Endothelial cell of hepatic sinusoid (primary cell): ENCODE results near the gene KCND2.
"Not testable (repeated sequence)": the region's sequence is repeated elsewhere in the genome, so short reads cannot be mapped to it uniquely, and the experiment has no call there.

Source experiments
- in situ Hi-C: cut with HindIII; loops from 2 replicates; pipeline ENCODE4 v1.10.0; 2017; ENCODE audit warnings: low sequenced_read_pairs

KCND2 gene

GRCh38 chr7:120272701-120273475 lies at the start of gene KCND2:
KCND2 (plus strand) TSS chr7:120273175.
- in situ Hi-C loops: no loop called here

- in situ Hi-C loops: no loop called here
These were observed 46.8 kb upstream of the KCND2 start for GRCh38 chr7:120226188-120226587.

- in situ Hi-C loops: no loop called here
These were observed 45.7 kb upstream of the KCND2 start for GRCh38 chr7:120227255-120227654.

GRCh38 chr7:120229084-120229483 lies 43.9 kb upstream of the KCND2 start:
- in situ Hi-C loops: no loop called here

- in situ Hi-C loops: no loop called here
These were observed 39.6 kb upstream of the KCND2 start for GRCh38 chr7:120233338-120233737.

- in situ Hi-C loops: not testable (repeated sequence)
These were observed 32.6 kb upstream of the KCND2 start for GRCh38 chr7:120240350-120240749.

DNA sequence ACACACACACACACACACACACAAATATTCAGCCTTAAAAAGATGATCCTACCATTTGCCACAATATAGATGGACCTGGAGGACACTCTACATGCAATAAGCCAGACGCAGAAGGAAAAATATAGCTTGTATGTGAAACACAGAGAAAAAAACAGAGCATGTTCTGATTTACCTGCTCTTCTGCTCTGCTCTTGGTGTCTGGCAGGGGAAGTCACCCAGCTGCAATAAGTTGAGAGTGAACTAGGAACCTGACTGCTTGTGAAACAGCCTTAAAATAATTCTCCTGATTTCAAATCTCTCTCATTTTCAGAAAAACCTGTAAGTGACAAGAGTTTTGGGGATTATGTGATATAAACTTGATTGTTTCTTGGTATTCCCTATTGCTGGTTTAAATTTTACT lies 31.0 kb upstream of the KCND2 start:
- in situ Hi-C loops: no loop called here

GRCh38 chr7:120254845-120255244 lies 18.1 kb upstream of the KCND2 start:
- in situ Hi-C loops: no loop called here

- in situ Hi-C loops: no loop called here
These were observed 16.5 kb upstream of the KCND2 start for GRCh38 chr7:120256344-120257070.

- in situ Hi-C loops: no loop called here
These were observed 13.6 kb upstream of the KCND2 start for GRCh38 chr7:120259386-120259785.

- in situ Hi-C loops: no loop called here
These were observed 12.9 kb upstream of the KCND2 start for GRCh38 chr7:120260111-120260510.

DNA sequence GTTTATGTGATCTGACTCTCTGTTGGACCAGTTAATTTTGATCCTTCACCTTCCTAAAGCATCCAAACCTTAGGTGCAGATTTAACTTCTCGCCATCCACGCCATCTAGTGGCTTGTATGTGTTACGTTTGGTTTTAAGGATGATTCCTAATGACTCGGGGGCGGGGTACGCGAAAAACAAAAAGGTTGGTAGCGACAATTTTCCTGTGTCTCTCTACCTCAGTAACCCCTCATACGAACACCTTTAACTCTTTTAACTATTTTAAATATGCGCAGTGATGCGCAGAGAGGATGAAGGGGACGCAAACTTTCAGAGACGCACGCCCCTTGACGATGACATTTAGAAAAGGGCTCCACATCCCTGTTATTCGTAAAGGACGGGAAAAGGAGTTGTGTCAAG lies 714 bp upstream of the KCND2 start:
- in situ Hi-C loops: no loop called here

GRCh38 chr7:120273476-120273975 lies 551 bp downstream of the KCND2 start:
- in situ Hi-C loops: no loop called here

- in situ Hi-C loops: no loop called here
These were observed 1.5 kb downstream of the KCND2 start for GRCh38 chr7:120274482-120274881.

DNA sequence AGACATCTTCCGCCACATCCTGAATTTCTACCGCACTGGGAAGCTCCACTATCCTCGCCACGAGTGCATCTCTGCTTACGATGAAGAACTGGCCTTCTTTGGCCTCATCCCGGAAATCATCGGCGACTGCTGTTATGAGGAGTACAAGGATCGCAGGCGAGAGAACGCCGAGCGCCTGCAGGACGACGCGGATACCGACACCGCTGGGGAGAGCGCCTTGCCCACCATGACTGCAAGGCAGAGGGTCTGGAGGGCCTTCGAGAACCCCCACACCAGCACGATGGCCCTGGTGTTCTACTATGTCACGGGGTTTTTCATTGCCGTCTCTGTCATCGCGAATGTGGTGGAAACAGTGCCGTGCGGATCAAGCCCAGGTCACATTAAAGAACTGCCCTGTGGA lies 1.9 kb downstream of the KCND2 start:
- in situ Hi-C loops: no loop called here

- in situ Hi-C loops: no loop called here
These were observed 3.7 kb downstream of the KCND2 start for GRCh38 chr7:120276720-120277119.

GRCh38 chr7:120278773-120279172 lies 5.8 kb downstream of the KCND2 start:
- in situ Hi-C loops: no loop called here

- in situ Hi-C loops: no loop called here
These were observed 7.8 kb downstream of the KCND2 start for GRCh38 chr7:120280743-120281142.

- in situ Hi-C loops: no loop called here
These were observed 20.1 kb downstream of the KCND2 start for GRCh38 chr7:120293027-120293426.

DNA sequence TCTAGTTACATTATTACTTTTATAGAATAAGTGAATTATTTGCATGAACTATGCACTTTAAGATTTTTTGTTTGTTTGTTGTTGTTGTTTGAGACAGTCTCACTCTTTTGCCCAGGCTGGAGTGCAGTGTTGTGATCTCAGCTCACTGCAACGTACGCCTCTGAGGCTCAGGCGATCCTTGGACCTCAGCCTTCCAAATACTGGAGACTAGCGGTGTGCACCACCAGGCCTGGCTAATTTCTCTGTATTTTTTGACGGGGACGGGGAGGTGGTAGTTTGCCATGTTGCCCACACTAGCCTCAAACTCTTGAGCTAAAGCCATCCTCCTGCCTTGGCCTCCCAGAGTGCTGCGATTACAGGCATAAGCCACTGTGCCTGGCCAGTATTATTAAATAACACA lies 29.2 kb downstream of the KCND2 start:
- in situ Hi-C loops: no loop called here

- in situ Hi-C loops: no loop called here
These were observed 30.1 kb downstream of the KCND2 start for GRCh38 chr7:120303105-120303504.

DNA sequence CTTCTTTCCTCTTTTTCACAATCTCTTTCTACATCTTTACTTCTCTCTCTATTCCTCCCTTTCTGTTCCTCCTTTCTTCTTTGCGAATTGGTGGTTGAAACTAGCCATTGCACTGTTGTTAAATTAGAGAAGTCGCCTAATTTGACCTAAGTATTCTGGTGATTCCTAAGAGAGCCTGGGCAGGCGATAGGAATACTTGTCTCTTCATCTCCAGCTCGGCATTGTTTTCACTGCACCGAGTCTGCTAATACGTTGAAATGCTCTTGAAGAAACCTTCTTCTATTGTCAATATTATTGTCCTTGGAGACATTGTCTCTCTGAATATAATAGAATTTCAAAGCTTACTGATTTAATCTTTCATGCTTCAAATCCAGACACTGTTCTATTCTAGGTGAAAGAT lies 31.7 kb downstream of the KCND2 start:
- in situ Hi-C loops: no loop called here
